GM18505 (cell line): Measurements from ENCODE around the gene DUOX1.
"Not testable (repeated sequence)": the region's sequence is repeated elsewhere in the genome, so short reads cannot be mapped to it uniquely, and the experiment has no call there.

Source experiments
- ATAC-seq: cut with Tn5 transposase; IDR thresholded peaks from one replicate; pipeline ENCODE4 v1.9.1; 2021; ENCODE audit not compliant: unreplicated experiment
- POLR2A ChIP-seq: IDR thresholded peaks from 4 replicates; pipeline ENCODE4 v1.6.1; 2011; ENCODE audit warnings: borderline replicate concordance; ENCODE audit not compliant: insufficient read depth, insufficient read length; ENCODE audit errors: extremely low read depth

Gene DUOX1

DNA sequence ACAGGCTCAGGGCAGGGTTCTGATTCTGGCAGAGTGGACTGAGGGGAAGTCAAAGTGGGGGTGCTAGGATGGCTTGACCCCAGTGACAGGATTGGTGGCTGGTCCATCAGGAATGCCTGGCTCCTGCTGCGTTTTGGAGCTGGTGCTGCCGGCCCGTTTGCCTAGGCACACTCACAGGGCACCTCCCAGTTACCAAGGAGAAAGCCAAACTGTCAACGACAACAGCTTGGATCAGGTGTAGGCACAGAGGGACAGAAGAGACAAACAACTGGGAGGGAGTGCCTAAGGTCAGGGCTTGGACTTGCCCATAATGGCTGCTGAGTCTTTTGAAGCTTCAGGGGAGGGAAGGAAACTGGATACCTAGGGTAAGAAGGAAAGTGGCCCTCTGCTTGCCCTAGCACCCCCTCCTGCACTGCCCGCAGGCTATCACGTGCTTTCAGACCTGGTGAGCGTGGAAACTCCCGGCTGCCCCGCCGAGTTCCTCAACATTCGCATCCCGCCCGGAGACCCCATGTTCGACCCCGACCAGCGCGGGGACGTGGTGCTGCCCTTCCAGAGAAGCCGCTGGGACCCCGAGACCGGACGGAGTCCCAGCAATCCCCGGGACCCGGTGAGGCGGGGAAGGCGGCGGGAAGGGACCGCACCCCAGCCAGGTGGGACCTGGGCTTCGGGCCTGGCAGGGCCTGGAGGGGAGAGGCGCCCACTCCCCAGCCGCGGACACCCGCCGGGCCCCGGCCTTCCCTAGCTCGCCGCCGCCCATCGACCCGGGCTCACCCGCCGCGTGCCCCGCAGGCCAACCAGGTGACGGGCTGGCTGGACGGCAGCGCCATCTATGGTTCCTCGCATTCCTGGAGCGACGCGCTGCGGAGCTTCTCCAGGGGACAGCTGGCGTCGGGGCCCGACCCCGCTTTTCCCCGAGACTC is 5.1 kb downstream of the DUOX1 start:
- no peak for TF ChIP-seq POLR2A
- ATAC-seq, result no peak

DNA sequence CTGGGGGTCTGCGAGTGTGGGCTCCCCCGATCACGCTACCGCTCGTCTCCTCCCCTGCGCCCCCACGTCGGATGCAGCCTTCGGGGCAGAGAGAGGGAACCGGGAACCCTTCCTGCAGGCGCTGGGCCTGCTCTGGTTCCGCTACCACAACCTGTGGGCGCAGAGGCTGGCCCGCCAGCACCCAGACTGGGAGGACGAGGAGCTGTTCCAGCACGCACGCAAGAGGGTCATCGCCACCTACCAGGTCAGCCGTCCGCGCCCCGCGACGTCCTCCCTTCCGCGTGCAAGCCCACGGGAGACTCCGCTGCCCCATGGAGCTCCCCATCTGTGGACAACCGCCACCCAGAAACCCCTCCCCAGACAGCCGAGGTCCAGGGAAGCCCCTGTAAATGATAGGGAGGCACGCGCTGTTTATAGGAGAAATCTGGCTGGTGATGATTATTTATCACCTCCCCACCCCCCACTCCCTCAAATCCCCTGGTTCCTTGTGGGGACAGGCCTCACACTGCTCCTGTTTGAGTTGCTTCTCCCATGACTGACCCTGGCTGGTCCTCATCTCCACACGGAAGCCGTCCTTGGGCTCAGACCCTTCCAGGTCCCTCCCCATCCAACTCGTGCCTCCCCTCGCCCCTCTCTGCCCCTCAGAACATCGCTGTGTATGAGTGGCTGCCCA is 6.0 kb downstream of the DUOX1 start:
- ATAC-seq, result not testable (repeated sequence)

DNA sequence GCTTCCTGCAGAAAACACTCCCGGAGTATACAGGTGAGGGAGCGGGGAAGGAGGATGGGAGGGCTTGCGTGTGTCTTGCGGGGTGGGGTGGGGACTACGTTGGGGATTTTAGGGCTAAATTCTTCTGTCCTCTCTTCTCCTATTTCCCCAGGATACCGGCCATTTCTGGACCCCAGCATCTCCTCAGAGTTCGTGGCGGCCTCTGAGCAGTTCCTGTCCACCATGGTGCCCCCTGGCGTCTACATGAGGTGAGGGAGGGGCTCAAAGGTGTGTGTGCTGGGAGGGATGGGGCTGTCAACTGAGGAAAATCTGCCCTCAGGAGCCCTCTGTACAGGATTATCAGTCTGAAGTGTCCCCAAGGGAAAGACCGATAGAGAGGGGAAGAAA is 6.6 kb downstream of the DUOX1 start:
- no peak for ATAC-seq
- TF ChIP-seq POLR2A, result no peak

DNA sequence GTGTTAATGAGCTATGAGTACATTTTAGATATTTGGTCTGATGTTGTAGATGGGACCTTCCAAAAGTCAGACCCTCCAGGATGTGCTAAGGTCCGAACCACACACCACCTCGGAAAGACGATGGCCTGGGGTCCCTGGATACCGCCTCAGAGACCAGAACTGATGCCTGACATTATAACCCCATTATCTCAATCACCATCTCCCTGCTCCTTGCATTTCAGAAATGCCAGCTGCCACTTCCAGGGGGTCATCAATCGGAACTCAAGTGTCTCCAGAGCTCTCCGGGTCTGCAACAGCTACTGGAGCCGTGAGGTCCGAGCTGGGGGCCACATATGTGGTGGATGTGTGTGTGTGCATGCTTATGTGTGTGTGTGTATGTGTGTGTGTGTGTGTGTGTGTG is 7.9 kb downstream of the DUOX1 start:
- ATAC-seq, result no peak

DNA sequence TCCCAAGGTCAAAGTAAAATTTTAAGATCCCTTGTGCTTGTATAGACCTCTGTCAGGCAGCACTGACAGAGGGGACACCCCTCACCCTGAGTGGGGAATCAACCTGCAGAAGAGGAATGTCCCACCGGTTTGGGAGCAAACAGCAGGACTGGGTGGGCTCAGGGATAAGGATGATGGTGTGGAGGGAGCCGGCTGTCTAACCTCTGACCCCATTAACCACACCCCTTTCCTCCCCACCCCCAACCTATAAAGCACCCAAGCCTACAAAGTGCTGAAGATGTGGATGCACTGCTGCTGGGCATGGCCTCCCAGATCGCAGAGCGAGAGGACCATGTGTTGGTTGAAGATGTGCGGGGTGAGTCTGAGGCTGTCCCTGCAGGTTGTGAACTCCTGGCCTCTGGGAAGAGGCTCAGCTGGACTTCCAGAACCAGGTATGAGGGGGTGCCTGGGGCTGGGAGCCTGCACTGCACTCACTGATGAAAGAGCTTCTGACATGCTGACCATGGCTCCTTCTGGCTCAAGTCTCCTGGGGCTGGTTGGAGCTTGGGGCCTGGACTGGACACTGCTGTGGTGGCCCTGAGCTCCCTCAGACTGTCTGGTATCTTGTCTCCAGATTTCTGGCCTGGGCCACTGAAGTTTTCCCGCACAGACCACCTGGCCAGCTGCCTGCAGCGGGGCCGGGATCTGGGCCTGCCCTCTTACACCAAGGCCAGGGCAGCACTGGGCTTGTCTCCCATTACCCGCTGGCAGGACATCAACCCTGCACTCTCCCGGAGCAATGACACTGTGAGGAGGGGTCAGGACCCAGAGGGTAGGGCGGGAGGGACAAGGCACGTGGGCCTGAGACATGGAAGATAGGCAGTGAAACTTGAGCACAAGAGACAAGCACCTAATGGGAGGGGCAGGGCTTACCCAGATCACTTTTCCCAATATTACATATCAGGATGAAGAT is 9.3 kb downstream of the DUOX1 start:
- TF ChIP-seq POLR2A, result no peak
- no peak for ATAC-seq

More for the DNA sequence above, 7.9 kb downstream of the DUOX1 start:
- no peak for TF ChIP-seq POLR2A

DNA sequence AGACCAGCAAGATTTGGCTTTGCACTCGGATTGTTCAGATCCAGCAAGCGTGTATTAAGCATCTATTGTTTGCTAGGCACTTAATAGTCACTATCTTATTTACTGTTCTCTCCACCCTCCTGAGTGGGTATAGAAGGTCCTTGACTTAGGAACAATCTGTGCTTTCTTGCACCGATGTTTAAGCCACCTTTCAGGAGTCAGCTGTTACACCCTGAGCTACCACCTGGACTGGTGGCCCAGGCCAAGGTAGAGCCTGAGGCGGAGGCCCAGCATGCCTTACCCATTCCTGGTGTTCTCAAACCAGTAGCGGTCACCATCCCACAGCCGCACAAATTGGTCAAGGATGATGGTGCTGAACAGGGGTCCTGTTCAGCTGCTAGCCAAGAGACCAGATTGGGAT is 10.0 kb downstream of the DUOX1 start:
- no peak for ATAC-seq
- TF ChIP-seq POLR2A, result no peak

DNA sequence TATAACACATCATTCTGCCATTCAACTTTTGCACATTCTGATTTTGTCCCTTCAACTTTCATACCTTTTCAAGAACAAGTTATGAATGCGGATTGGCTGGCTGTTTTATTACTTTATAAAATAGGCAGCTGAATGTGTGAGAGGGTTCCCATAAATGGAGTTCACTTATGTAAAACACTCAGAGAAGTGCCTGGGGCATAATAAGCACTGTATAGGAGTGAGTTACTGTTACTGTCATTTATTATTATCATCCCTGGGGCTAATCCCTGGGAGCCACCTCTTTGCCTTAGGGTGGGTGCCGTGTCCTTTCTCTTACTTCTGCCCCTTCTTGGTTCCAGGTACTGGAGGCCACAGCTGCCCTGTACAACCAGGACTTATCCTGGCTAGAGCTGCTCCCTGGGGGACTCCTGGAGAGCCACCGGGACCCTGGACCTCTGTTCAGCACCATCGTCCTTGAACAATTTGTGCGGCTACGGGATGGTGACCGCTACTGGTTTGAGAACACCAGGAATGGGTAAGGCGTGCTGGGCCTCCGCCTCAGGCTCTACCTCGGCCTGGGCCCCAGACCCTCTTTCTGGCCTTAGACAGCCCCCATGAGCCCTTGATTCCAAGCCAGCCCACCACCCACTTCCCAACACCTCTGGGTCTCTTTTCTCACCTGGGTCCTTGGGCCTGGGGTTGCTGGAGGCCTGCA is 10.9 kb downstream of the DUOX1 start:
- ATAC-seq, result no peak
- no peak for TF ChIP-seq POLR2A

DNA sequence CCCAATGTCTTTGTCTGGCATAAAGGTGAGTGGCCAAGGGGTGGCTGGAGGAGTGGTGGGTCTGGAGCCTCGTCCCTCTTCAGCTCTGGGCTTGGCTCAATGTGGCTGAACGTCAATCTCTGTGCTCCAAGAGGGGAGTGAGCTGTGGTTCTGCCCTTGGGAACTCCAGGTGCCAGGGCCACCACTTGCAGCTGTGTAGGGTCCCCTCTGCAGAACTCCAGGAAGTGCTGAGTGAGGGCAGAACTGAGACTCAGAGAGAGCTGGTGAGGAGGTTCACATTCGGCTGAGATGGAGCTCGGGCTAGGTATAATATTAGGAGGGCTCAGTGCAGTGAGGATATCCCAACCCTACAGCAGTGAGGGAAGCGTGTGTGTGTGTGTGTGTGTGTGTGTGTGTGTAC is 11.6 kb downstream of the DUOX1 start:
- TF ChIP-seq POLR2A, result no peak
- ATAC-seq, result no peak

DNA sequence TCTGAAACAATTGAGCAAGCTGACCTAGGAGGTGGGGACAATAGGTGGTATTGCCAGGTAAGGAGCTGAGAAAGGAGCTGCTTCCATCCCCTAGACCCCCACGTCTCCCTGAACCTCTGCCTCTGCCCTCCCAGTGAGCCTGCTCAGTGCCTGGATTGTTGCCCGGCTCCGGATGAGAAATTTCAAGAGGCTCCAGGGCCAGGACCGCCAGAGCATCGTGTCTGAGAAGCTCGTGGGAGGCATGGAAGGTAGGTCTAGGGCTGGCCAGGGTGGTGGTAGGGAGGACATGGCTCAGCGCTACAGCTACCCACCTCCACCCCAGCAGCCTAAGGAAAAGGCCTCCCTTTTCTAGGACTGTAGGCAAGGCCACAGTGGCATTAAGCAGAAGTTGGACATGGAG is 13.3 kb downstream of the DUOX1 start:
- ATAC-seq, result no peak

DNA sequence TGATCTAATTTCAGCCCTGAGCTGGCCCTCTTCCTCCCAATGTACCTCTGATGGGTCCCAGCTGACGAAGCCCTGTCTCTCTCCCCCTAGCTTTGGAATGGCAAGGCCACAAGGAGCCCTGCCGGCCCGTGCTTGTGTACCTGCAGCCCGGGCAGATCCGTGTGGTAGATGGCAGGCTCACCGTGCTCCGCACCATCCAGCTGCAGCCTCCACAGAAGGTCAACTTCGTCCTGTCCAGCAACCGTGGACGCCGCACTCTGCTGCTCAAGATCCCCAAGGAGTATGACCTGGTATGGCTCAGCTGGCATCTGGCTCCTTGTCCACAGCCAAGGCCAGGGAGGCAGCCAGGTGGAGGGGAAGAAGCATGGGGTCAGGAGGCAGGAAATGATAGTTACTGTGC is 14.2 kb downstream of the DUOX1 start:
- TF ChIP-seq POLR2A, result no peak
- no peak for ATAC-seq

More for the DNA sequence above, 13.3 kb downstream of the DUOX1 start:
- no peak for TF ChIP-seq POLR2A

DNA sequence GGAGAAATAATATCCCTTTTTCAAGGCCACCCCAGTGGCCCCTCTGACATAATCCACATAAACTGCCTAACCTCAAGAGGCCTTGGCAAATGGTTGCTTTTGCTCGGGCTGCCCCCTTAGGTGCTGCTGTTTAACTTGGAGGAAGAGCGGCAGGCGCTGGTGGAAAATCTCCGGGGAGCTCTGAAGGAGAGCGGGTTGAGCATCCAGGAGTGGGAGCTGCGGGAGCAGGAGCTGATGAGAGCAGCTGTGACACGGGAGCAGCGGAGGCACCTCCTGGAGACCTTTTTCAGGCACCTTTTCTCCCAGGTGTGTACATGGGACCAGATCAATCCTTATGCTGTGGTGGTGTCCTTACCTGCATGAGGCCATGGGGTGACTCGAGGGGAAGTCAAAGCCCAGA is 15.0 kb downstream of the DUOX1 start:
- ATAC-seq, result no peak
- TF ChIP-seq POLR2A, result no peak

DNA sequence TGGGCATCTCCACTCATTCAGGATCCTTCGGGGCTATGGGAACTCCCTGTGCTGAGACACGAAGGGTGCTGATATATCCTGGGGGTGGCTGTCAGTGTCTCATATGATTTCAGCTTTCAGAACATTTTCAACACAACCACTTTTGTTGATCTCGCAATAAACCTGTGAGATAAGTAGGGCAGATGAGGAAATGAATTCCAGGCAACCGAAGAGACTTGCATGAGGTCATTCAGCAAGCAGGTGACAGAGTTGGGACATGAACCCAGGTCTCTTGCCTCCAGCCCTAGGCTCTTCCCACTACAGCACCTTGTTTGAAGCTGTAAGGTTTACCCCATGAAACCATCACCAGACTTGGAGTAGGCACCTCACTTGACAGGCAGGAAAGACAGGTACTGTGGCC is 16.6 kb downstream of the DUOX1 start:
- no peak for TF ChIP-seq POLR2A
- no peak for ATAC-seq

DNA sequence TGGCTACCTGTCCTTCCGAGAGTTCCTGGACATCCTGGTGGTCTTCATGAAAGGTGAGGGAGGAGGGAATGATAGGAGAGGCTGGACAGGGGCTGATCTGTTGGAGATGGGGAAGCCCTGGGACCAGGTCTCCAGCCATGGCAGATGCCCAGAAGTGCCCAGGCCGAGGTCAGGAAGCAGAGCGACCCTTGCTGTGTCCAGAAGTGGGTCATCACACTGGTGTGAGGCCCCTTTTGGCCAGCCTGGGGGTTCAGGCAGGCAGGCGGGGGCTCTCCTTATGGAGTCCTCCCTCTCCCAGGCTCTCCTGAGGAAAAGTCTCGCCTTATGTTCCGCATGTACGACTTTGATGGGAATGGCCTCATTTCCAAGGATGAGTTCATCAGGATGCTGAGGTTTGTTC is 17.8 kb downstream of the DUOX1 start:
- no peak for TF ChIP-seq POLR2A
- no peak for ATAC-seq
